Measurements from ENCODE around the gene BEAN1. TPM values are rescaled to one million over a fixed set of nuclear protein-coding genes. Genes with fewer than 3 reads are reported as not detected.
A peak's percentile ranks its signal among the peaks of the same experiment; 100 is the strongest.

BEAN1 gene
- total and polyA plus RNA-seq, 9 of the 15 experiments (the other 6 are each of a cell fraction or from before 2014, with no cell fraction given) = not detected

DNA sequence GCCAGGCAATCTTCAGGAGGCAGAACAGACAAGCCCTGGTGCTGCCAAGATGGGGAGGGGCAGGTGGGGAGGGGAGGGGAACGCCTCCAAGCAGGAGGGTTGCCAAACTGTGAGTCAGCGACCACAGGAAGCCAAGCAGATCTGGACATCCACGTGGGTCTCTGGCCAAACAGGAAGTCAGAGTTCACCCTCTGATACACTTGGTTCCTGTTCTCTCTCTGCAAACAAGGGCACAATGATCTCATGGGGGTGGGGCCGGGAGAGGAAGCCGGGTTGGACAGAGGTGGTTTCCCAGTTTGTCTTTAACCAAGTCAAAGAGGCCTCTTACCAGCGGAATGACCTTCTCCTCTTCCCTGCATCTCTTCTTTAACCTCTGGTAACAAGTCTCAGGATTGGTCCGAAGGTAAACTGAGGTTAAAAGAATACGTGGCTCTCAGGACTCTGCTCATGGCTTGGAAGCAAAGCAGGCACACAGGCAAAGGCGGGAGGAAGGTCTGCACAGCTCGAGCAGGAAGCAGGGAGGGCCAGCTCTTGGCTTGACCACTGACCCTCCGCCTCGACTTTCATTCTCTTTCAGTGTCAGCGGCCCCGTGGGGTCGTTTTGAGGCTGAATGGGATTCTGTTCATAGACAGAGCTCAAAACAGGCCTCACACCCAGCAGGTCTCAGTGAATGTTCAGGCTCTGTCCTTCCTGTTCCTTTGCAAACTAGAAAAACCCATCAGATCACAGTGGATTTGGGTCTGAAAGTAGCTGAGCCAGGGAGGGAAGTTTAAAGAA is 89.9 kb downstream of the BEAN1 start (continued):
- no peak for TF ChIP-seq ATF1 (CRISPR knock-in tag; IDR thresholded peaks at IDR 0.05)
- peak; percentile 53; the same call in 1 of the 2 replicates for TF ChIP-seq ATF1 (tag; IDR thresholded peaks at IDR 0.05)
- TF ChIP-seq HIVEP1 (CRISPR knock-in tag; IDR thresholded peaks at IDR 0.05) = no peak
- no peak for TF ChIP-seq SNRNP70 (optimal IDR thresholded peaks at IDR 0.05; ENCODE audit: low read depth, low read length)
- no peak for TF ChIP-seq ZNF699 (CRISPR knock-in tag; IDR thresholded peaks at IDR 0.05; ENCODE audit: insufficient replicate concordance)
- TF ChIP-seq, protein P1, sequence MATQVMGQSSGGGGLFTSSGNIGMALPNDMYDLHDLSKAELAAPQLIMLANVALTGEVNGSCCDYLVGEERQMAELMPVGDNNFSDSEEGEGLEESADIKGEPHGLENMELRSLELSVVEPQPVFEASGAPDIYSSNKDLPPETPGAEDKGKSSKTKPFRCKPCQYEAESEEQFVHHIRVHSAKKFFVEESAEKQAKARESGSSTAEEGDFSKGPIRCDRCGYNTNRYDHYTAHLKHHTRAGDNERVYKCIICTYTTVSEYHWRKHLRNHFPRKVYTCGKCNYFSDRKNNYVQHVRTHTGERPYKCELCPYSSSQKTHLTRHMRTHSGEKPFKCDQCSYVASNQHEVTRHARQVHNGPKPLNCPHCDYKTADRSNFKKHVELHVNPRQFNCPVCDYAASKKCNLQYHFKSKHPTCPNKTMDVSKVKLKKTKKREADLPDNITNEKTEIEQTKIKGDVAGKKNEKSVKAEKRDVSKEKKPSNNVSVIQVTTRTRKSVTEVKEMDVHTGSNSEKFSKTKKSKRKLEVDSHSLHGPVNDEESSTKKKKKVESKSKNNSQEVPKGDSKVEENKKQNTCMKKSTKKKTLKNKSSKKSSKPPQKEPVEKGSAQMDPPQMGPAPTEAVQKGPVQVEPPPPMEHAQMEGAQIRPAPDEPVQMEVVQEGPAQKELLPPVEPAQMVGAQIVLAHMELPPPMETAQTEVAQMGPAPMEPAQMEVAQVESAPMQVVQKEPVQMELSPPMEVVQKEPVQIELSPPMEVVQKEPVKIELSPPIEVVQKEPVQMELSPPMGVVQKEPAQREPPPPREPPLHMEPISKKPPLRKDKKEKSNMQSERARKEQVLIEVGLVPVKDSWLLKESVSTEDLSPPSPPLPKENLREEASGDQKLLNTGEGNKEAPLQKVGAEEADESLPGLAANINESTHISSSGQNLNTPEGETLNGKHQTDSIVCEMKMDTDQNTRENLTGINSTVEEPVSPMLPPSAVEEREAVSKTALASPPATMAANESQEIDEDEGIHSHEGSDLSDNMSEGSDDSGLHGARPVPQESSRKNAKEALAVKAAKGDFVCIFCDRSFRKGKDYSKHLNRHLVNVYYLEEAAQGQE (IDR thresholded peaks at IDR 0.05; ENCODE audit: borderline replicate concordance) = peak; percentile 47; the same call in 1 of the 2 replicates
- TF ChIP-seq, protein P1 (CRISPR knock-in tag; IDR thresholded peaks at IDR 0.05; ENCODE audit: low read depth) = no peak
- TF ChIP-seq SMAD2 (IDR thresholded peaks at IDR 0.05; ENCODE audit: low read depth, low read length) = no peak
- TF ChIP-seq ZEB2 (IDR thresholded peaks at IDR 0.05) = 0 out of 2 replicates have a peak, but pooled peaks have one; percentile 38
- TF ChIP-seq RBM34 (IDR thresholded peaks at IDR 0.05; ENCODE audit: borderline replicate concordance, insufficient read depth, low read length) = no peak
- TF ChIP-seq, protein P2, sequence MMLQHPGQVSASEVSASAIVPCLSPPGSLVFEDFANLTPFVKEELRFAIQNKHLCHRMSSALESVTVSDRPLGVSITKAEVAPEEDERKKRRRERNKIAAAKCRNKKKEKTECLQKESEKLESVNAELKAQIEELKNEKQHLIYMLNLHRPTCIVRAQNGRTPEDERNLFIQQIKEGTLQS (IDR thresholded peaks at IDR 0.05) = peak; percentile 93
- TF ChIP-seq, protein P2 (CRISPR knock-in tag; conservative IDR thresholded peaks at IDR 0.05) = peak; percentile 77; the same call in 1 of the 2 replicates
- peak; percentile 76 for TF ChIP-seq POLR2B (IDR thresholded peaks at IDR 0.05; ENCODE audit: low read depth, partially characterized antibody)
- TF ChIP-seq GABPB1 (CRISPR knock-in tag; IDR thresholded peaks at IDR 0.05) = peak; percentile 86
- TF ChIP-seq, protein P3, sequence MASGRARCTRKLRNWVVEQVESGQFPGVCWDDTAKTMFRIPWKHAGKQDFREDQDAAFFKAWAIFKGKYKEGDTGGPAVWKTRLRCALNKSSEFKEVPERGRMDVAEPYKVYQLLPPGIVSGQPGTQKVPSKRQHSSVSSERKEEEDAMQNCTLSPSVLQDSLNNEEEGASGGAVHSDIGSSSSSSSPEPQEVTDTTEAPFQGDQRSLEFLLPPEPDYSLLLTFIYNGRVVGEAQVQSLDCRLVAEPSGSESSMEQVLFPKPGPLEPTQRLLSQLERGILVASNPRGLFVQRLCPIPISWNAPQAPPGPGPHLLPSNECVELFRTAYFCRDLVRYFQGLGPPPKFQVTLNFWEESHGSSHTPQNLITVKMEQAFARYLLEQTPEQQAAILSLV (tag; IDR thresholded peaks at IDR 0.05) = no peak
- TF ChIP-seq KAT7 (CRISPR knock-in tag; IDR thresholded peaks at IDR 0.05; ENCODE audit: borderline replicate concordance) = no peak
- no peak for TF ChIP-seq HMGN3 (IDR thresholded peaks at IDR 0.05; ENCODE audit: borderline replicate concordance, extremely low read depth, insufficient read length, low read depth, low read length)
- TF ChIP-seq ZNF780A (CRISPR knock-in tag; IDR thresholded peaks at IDR 0.05) = no peak
- no peak for TF ChIP-seq ARHGAP35 (IDR thresholded peaks at IDR 0.05; ENCODE audit: partially characterized antibody)
- TF ChIP-seq CHCHD3 (CRISPR knock-in tag; IDR thresholded peaks at IDR 0.05) = no peak

Measured in K562 (cell line).